OCI-LY1 (cell line): Measurements from ENCODE around the gene BORA.

Source experiments
- CTCF ChIP-seq: fragments of 200-600 bp; sonication (generic), shearing (Covaris generic); IDR thresholded peaks from 2 replicates; pipeline ENCODE4 v1.5.1; 2017; ENCODE audit warnings: mild to moderate bottlenecking, antibody characterized with exemption, low read length, moderate library complexity, mixed read lengths
- EZH2 ChIP-seq: fragments of 200-600 bp; sonication (generic), shearing (Covaris generic); IDR thresholded peaks from 2 replicates; pipeline ENCODE4 v1.8.0; 2017; ENCODE audit warnings: borderline replicate concordance, mixed run types, mild to moderate bottlenecking, antibody characterized with exemption, low read length, moderate library complexity, mixed read lengths

- TF ChIP-seq CTCF: no peak
- no peak for TF ChIP-seq EZH2
These were observed 55.0 kb downstream of the BORA start for GRCh38 chr13:72782717-72783116.
